Neural progenitor cell (in vitro differentiated cells): ENCODE data around the gene SYT17. TPM values are rescaled to one million over a fixed set of nuclear protein-coding genes. Genes with fewer than 3 reads are reported as not detected.

Experiments used
- DNase-seq: peaks from one replicate; pipeline ENCODE4 v3.0.0-alpha.2; 2016; ENCODE audit warnings: low spot score
- H2AFZ ChIP-seq: fragments of 200-600 bp; sonication (generic); replicated peaks from 2 replicates; pipeline ENCODE4 v1.6.1; 2016; ENCODE audit warnings: antibody characterized with exemption
- H3F3A ChIP-seq: fragments of 200-600 bp; sonication (generic); 2 replicates; pipeline ENCODE4 v1.6.1; 2016; ENCODE audit warnings: antibody characterized with exemption, low read depth
- H3K27ac ChIP-seq: fragments of 200-600 bp; sonication (generic); 2 replicates; pipeline ENCODE4 v1.5.1; 2016; ENCODE audit warnings: mild to moderate bottlenecking
- H3K27me3 ChIP-seq: fragments of 200-600 bp; sonication (generic); 2 replicates; pipeline ENCODE4 v1.6.1; 2016; ENCODE audit warnings: mild to moderate bottlenecking, moderate library complexity
- H3K36me3 ChIP-seq: fragments of 200-600 bp; sonication (generic); 2 replicates; pipeline ENCODE4 v1.5.1; 2016
- H3K4me1 ChIP-seq: fragments of 200-600 bp; sonication (generic); 2 replicates; pipeline ENCODE4 v1.6.1; 2016; ENCODE audit warnings: mixed run types
- H3K4me2 ChIP-seq: fragments of 200-600 bp; sonication (generic); 2 replicates; pipeline ENCODE4 v1.6.1; 2016
- H3K4me3 ChIP-seq: fragments of 200-600 bp; sonication (generic); 2 replicates; pipeline ENCODE4 v1.5.1; 2016
- H3K79me2 ChIP-seq: fragments of 200-600 bp; sonication (generic); 2 replicates; pipeline ENCODE4 v1.6.1; 2016; ENCODE audit warnings: low read depth
- H3K9ac ChIP-seq: fragments of 200-600 bp; sonication (generic); 2 replicates; pipeline ENCODE4 v1.6.1; 2016
- H3K9me3 ChIP-seq: fragments of 200-600 bp; sonication (generic); 2 replicates; pipeline ENCODE4 v1.5.1; 2016; ENCODE audit warnings: low read depth
- H4K20me1 ChIP-seq: fragments of 200-600 bp; sonication (generic); 2 replicates; pipeline ENCODE4 v1.6.1; 2016; ENCODE audit warnings: low read depth
- H3K27ac Mint-ChIP-seq: 3 replicates; pipeline ENCODE4 v1.8.0; 2021; ENCODE audit warnings: mixed read lengths
- H3K27me3 Mint-ChIP-seq: 2 replicates; pipeline ENCODE4 v1.8.0; 2022; ENCODE audit warnings: low read depth, mild to moderate bottlenecking, inconsistent platforms, moderate library complexity, mixed read lengths; ENCODE audit not compliant: insufficient read depth
- H3K36me3 Mint-ChIP-seq: 3 replicates; pipeline ENCODE4 v1.8.0; 2021; ENCODE audit warnings: mixed read lengths
- H3K4me1 Mint-ChIP-seq: 3 replicates; pipeline ENCODE4 v1.8.0; 2021; ENCODE audit warnings: mixed read lengths
- H3K4me3 Mint-ChIP-seq: 3 replicates; pipeline ENCODE4 v1.8.0; 2021; ENCODE audit warnings: mild to moderate bottlenecking, moderate library complexity, mixed read lengths
- H3K9me3 Mint-ChIP-seq: 3 replicates; pipeline ENCODE4 v1.8.0; 2020; ENCODE audit warnings: mixed read lengths
- EZH2 ChIP-seq: fragments of 200-600 bp; sonication (generic); IDR thresholded peaks from 2 replicates; pipeline ENCODE4 v1.6.1; 2017; ENCODE audit warnings: antibody characterized with exemption, mild to moderate bottlenecking, moderate library complexity
- EZH2phosphoT487 ChIP-seq: fragments of 200-600 bp; sonication (generic); IDR thresholded peaks from 2 replicates; pipeline ENCODE4 v1.6.1; 2017; ENCODE audit warnings: antibody characterized with exemption
- total RNA-seq: library from RNA; depleted of rRNA; stranded (reverse); fragments of >200 nt; gene quantifications from 2 replicates; pipeline ENCODE4 v1.2.3, GENCODE V29; 2015; ENCODE audit warnings: low replicate concordance
- TF ChIP-seq, protein P1 (sequence below): fragments of 200-600 bp; sonication (generic); IDR thresholded peaks from 2 replicates; pipeline ENCODE4 v1.5.1; 2017; ENCODE audit warnings: antibody characterized with exemption, mild to moderate bottlenecking

SYT17 gene
- total RNA-seq, 1 donor from 2014 or later, result 7.2 TPM

DNA sequence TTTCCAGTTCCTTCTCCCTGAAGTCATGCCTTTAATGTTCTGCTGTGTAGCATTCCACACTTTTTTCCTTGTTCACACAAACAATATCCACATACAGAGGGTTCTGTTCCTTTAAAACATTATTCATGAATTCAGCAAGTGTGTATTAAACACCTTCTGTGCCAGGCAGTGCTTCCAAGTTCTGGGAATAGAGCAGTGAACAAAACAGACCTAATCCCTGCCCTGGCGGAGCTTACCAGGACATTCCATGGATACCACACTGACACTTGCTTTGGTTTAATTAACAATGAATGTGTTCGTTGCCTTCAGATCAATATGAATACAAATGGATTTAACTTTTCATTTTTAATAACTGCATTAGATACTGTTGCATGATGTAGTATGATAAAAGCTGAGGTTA lies 59.6 kb downstream of the SYT17 start:
- H3K9ac ChIP-seq, result no peak overlapping the region
- peak; percentile 71 for DNase-seq
- H3K27me3 Mint-ChIP-seq, result peaks cover 4% of the 10 kb centered on the region
- no peaks in the 10 kb centered on the region for H4K20me1 ChIP-seq
- peak overlapping the region; percentile 7 for H3K27ac Mint-ChIP-seq
- no peak overlapping the region for H3K4me3 ChIP-seq
- H3K36me3 Mint-ChIP-seq, result peaks cover 38% of the 10 kb centered on the region
- peaks cover 14% of the 10 kb centered on the region for H3K4me1 Mint-ChIP-seq
- no peak overlapping the region for H3K4me3 Mint-ChIP-seq
- H3K4me2 ChIP-seq, result peak overlapping the region; percentile 45
- H3K4me1 ChIP-seq, result peaks cover 23% of the 10 kb centered on the region
- no peaks in the 10 kb centered on the region for H3K27me3 ChIP-seq
- no peak for TF ChIP-seq EZH2phosphoT487
- TF ChIP-seq, protein P1, sequence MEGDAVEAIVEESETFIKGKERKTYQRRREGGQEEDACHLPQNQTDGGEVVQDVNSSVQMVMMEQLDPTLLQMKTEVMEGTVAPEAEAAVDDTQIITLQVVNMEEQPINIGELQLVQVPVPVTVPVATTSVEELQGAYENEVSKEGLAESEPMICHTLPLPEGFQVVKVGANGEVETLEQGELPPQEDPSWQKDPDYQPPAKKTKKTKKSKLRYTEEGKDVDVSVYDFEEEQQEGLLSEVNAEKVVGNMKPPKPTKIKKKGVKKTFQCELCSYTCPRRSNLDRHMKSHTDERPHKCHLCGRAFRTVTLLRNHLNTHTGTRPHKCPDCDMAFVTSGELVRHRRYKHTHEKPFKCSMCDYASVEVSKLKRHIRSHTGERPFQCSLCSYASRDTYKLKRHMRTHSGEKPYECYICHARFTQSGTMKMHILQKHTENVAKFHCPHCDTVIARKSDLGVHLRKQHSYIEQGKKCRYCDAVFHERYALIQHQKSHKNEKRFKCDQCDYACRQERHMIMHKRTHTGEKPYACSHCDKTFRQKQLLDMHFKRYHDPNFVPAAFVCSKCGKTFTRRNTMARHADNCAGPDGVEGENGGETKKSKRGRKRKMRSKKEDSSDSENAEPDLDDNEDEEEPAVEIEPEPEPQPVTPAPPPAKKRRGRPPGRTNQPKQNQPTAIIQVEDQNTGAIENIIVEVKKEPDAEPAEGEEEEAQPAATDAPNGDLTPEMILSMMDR, result no peak
- no peak for TF ChIP-seq EZH2
- H3F3A ChIP-seq, result peaks cover 4% of the 10 kb centered on the region
- no peaks in the 10 kb centered on the region for H3K79me2 ChIP-seq
- peaks cover 15% of the 10 kb centered on the region for H3K9me3 Mint-ChIP-seq
- no peaks in the 10 kb centered on the region for H3K9me3 ChIP-seq
- H3K27ac ChIP-seq, result peak overlapping the region; percentile 69
- no peaks in the 10 kb centered on the region for H3K36me3 ChIP-seq
- no peak overlapping the region for H2AFZ ChIP-seq

DNA sequence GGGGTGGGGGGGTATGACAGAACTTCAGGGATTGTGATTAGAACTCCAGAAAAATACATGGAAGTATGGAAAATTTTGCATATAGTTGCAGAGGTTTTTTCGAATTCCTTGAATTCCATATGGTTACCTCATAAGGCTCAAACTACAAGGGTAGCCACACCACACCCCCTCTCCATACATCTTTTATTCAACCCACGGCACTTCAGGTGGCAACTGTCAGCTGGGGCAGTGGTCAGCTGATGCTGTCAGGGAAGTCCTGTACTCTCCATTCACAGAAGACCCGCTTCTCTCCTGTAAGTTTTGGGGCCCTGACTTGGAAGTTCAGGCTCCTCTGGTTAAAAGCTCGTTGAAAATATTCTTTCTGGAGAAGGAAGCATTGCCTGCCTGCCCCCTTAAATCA lies 60.0 kb downstream of the SYT17 start:
- H3K4me3 ChIP-seq, result no peak overlapping the region
- H3K4me3 Mint-ChIP-seq, result no peak overlapping the region
- no peaks in the 10 kb centered on the region for H3K79me2 ChIP-seq
- TF ChIP-seq EZH2 (no peak), EZH2phosphoT487 (no peak)
- TF ChIP-seq, protein P1, result no peak
- peak overlapping the region; percentile 5 for H2AFZ ChIP-seq
- H3K27ac Mint-ChIP-seq, result peak overlapping the region; percentile 7
- H3K9ac ChIP-seq, result no peak overlapping the region
- H3K9me3 ChIP-seq, result no peaks in the 10 kb centered on the region
- peaks cover 14% of the 10 kb centered on the region for H3K4me1 Mint-ChIP-seq
- H3K27me3 ChIP-seq, result no peaks in the 10 kb centered on the region
- H3K9me3 Mint-ChIP-seq, result peaks cover 15% of the 10 kb centered on the region
- H3K36me3 ChIP-seq, result no peaks in the 10 kb centered on the region
- H3K4me1 ChIP-seq, result peaks cover 23% of the 10 kb centered on the region
- no peaks in the 10 kb centered on the region for H4K20me1 ChIP-seq
- no peak for DNase-seq
- peaks cover 38% of the 10 kb centered on the region for H3K36me3 Mint-ChIP-seq
- peaks cover 4% of the 10 kb centered on the region for H3K27me3 Mint-ChIP-seq
- H3F3A ChIP-seq, result peaks cover 4% of the 10 kb centered on the region
- H3K27ac ChIP-seq, result no peak overlapping the region
- peak overlapping the region; percentile 45 for H3K4me2 ChIP-seq

DNA sequence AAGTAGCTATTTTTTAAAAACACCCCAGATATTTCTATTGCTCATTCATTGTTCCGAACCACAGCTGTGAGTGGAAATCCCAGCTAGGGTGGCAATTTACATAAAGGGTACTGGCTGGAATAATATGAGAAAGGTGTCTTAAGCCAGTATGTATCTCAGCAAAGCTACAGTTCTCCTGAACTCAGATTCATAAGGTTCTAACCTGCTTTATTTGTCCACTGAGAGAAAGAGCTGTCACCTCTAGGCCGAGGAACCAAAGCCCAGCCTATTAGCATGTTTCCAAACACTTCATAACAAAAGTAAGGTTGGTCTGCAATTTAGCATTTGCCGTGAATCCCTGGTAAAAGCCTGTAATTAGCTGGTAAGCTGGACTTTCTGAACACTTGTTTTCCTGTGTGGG lies 60.5 kb downstream of the SYT17 start:
- TF ChIP-seq EZH2phosphoT487, result no peak
- TF ChIP-seq, protein P1, result no peak
- H3K4me1 ChIP-seq, result peaks cover 23% of the 10 kb centered on the region
- no peaks in the 10 kb centered on the region for H3K27me3 ChIP-seq

More for the DNA sequence above, 60.5 kb downstream of the SYT17 start:
- no peak overlapping the region for H3K4me3 ChIP-seq
- H2AFZ ChIP-seq, result peak overlapping the region; percentile 5
- H3K79me2 ChIP-seq, result no peaks in the 10 kb centered on the region
- H3F3A ChIP-seq, result peaks cover 4% of the 10 kb centered on the region
- H3K4me1 Mint-ChIP-seq, result peaks cover 14% of the 10 kb centered on the region
- peaks cover 37% of the 10 kb centered on the region for H3K36me3 Mint-ChIP-seq
- H3K9me3 ChIP-seq, result no peaks in the 10 kb centered on the region
- H3K36me3 ChIP-seq, result no peaks in the 10 kb centered on the region
- no peak overlapping the region for H3K9ac ChIP-seq
- no peak overlapping the region for H3K27ac Mint-ChIP-seq
- H3K27ac ChIP-seq, result no peak overlapping the region
- H3K9me3 Mint-ChIP-seq, result peaks cover 10% of the 10 kb centered on the region
- peaks cover 4% of the 10 kb centered on the region for H3K27me3 Mint-ChIP-seq
- H4K20me1 ChIP-seq, result no peaks in the 10 kb centered on the region
- no peak for DNase-seq
- no peak overlapping the region for H3K4me3 Mint-ChIP-seq
- no peak overlapping the region for H3K4me2 ChIP-seq
